Measurements from ENCODE around the gene PRPF38B.
"Not testable (repeated sequence)": the region's sequence is repeated elsewhere in the genome, so short reads cannot be mapped to it uniquely, and the experiment has no call there.

PRPF38B gene

GRCh38 chr1:108701176-108701849, 9.2 kb downstream of the PRPF38B start:
- no peak for DNase-seq
- H3K9me3 ChIP-seq = no peaks in the 10 kb centered on the region; the same call in 1 of the 2 replicates
- TF ChIP-seq, protein P1, sequence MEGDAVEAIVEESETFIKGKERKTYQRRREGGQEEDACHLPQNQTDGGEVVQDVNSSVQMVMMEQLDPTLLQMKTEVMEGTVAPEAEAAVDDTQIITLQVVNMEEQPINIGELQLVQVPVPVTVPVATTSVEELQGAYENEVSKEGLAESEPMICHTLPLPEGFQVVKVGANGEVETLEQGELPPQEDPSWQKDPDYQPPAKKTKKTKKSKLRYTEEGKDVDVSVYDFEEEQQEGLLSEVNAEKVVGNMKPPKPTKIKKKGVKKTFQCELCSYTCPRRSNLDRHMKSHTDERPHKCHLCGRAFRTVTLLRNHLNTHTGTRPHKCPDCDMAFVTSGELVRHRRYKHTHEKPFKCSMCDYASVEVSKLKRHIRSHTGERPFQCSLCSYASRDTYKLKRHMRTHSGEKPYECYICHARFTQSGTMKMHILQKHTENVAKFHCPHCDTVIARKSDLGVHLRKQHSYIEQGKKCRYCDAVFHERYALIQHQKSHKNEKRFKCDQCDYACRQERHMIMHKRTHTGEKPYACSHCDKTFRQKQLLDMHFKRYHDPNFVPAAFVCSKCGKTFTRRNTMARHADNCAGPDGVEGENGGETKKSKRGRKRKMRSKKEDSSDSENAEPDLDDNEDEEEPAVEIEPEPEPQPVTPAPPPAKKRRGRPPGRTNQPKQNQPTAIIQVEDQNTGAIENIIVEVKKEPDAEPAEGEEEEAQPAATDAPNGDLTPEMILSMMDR (IDR thresholded peaks at IDR 0.05; ENCODE audit: low read depth, low read length) = no peak
- no peaks in the 10 kb centered on the region for H3K27me3 ChIP-seq
- no peaks in the 10 kb centered on the region for H3K4me1 ChIP-seq
- H3K4me3 ChIP-seq (ENCODE audit: low read depth, low read length) = no peak overlapping the region
- peaks cover 58% of the 10 kb centered on the region for H3K36me3 ChIP-seq

DNA sequence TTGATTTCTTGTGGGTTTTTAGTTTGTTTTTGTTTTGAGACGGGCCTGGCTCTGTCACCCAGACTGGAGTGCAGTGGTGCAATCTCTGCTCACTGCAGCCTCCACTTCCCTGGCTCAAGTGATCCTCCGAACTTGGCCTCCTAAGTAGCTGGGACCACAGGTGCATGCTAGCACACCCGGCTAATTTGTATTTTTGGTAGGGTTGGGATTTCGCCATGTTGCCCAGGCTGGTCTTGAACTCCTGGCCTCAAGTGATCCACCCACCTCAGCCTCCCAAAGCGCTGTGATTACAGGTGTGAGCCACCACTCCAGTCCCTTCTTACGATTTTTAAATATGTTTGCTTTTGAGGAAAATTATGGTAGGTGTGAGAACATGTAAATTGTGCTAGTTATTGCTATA, 10.0 kb downstream of the PRPF38B start:
- H3K4me1 ChIP-seq; H3K27me3 ChIP-seq; H3K4me3 ChIP-seq (ENCODE audit: low read depth, low read length); DNase-seq; H3K9me3 ChIP-seq: not testable (repeated sequence)
- peaks cover 50% of the 10 kb centered on the region for H3K36me3 ChIP-seq

GRCh38 chr1:108703939-108704338, 11.8 kb downstream of the PRPF38B start:
- no peaks in the 10 kb centered on the region for H3K27me3 ChIP-seq
- no peak overlapping the region for H3K4me3 ChIP-seq (ENCODE audit: low read depth, low read length)
- peaks cover 31% of the 10 kb centered on the region for H3K36me3 ChIP-seq
- DNase-seq = no peak
- 0 out of 2 replicates have a peak, but pooled peaks cover 4% of the 10 kb centered on the region for H3K4me1 ChIP-seq
- no peaks in the 10 kb centered on the region; the same call in 1 of the 2 replicates for H3K9me3 ChIP-seq
- TF ChIP-seq, protein P1 (IDR thresholded peaks at IDR 0.05; ENCODE audit: low read depth, low read length) = no peak

DNA sequence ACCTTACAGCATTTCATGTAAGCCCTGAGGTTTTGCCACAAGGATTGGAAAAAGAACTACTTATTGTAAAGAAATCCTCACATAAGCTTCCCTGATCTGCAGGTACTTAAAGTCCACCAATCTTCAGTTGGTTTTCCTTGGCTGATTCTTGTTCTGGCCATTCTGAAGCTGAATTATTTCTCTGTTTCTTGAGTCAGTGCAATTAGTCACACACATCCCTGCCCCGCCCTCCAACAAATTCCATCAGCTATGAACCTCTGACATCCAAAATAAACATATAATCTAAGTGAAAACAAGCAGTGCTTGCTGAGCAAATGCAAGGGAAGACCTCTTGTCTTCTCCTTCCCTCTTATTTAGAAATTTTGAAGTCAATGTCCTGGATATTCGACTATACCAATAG, 12.4 kb downstream of the PRPF38B start:
- H3K27me3 ChIP-seq = no peaks in the 10 kb centered on the region
- TF ChIP-seq, protein P1 (IDR thresholded peaks at IDR 0.05; ENCODE audit: low read depth, low read length) = no peak

DNA sequence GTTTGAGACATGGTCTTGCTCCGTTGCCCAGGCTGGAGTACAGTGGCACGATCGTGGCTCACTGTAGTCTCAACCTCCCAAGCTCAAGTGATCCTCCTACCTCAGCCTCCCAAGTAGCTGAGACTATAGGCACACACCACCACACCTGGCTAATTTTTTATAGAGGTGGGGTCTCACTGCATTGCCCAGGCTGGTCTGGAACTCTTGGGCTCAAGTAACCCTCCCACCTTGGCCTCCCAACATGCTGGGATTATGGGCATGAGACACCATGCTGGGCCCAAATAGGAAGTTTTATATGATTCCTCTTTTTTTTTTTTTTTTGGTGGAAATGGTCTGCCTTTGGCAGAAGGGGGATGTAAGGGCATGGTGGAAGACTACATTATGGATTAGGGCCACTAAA, 14.5 kb downstream of the PRPF38B start:
- H3K27me3 ChIP-seq = no peaks in the 10 kb centered on the region
- H3K9me3 ChIP-seq = no peaks in the 10 kb centered on the region; the same call in 1 of the 2 replicates
- H3K36me3 ChIP-seq = peaks cover 7% of the 10 kb centered on the region; the same call in 1 of the 2 replicates
- TF ChIP-seq, protein P1 (IDR thresholded peaks at IDR 0.05; ENCODE audit: low read depth, low read length) = no peak
- DNase-seq = no peak
- H3K4me1 ChIP-seq = 0 out of 2 replicates have a peak, but pooled peaks cover 4% of the 10 kb centered on the region
- no peak overlapping the region for H3K4me3 ChIP-seq (ENCODE audit: low read depth, low read length)

More for the DNA sequence above, 12.4 kb downstream of the PRPF38B start:
- Histone ChIP-seq H3K4me3 (ENCODE audit: low read depth, low read length) (no peak overlapping the region), H3K9me3 (no peaks in the 10 kb centered on the region; the same call in 1 of the 2 replicates), H3K4me1 (0 out of 2 replicates have a peak, but pooled peaks cover 4% of the 10 kb centered on the region), H3K36me3 (peaks cover 26% of the 10 kb centered on the region)
- no peak for DNase-seq

- TF ChIP-seq, protein P1 (IDR thresholded peaks at IDR 0.05; ENCODE audit: low read depth, low read length) = peak; percentile 48
- peak; percentile 37 for DNase-seq
Observed at GRCh38 chr1:108708691-108709660, 16.9 kb downstream of the PRPF38B start.

More at GRCh38 chr1:108708691-108709660, 16.9 kb downstream of the PRPF38B start:
- no peak overlapping the region for H3K4me3 ChIP-seq (ENCODE audit: low read depth, low read length)
- H3K27me3 ChIP-seq = no peaks in the 10 kb centered on the region
- no peaks in the 10 kb centered on the region for H3K9me3 ChIP-seq
- H3K36me3 ChIP-seq = no peaks in the 10 kb centered on the region
- H3K4me1 ChIP-seq = 0 out of 2 replicates have a peak, but pooled peaks cover 4% of the 10 kb centered on the region

All from BE2C (cell line).